AG20443 (cell line): ENCODE measurements around the gene PCMTD2.
A peak's percentile ranks its signal among the peaks of the same experiment; 100 is the strongest.
"Not testable (repeated sequence)": the region's sequence is repeated elsewhere in the genome, so short reads cannot be mapped to it uniquely, and the experiment has no call there.

Experiments
- DNase-seq: peaks from one replicate; pipeline ENCODE4 v3.0.0; 2012; ENCODE audit warnings: low spot score, mixed read lengths

The PCMTD2 gene

GRCh38 chr20:64286447-64287263, 31.1 kb downstream of the PCMTD2 start:
- DNase-seq, result not testable (repeated sequence)

DNA sequence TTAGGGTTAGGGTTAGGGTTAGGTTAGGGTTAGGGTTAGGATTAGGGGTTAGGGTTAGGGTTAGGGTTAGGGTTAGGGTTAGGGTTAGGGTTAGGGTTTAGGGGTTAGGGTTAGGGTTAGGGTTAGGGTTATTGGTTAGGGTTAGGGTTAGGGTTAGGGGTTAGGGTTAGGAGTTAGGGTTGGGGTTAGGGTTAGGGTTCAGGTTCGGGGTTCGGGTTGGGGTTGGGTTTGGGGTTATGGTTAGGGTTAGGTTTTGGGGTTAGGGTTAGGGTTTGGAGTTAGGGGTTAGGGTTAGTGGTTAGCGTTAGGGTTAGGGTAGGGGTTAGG, 31.7 kb downstream of the PCMTD2 start:
- DNase-seq, result not testable (repeated sequence)

DNA sequence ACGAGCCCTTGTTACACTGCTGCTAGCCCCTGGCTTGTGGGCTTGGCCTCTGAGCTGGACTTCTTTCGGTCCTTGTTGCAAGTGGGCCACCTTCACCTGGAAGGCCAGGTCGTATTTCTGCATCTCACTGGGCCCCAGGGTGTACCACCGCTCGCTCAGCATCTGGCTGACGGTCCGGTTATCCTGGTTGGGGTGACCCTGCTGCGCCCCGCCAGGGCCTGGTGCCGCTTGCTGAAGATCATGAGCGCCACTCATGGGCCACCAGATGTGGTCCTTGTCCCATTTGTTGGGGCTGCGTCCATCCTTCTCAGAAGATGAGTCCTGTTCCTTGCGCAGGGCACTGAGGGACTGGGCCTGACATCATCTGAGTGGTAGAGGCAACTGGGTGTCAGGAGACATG, 36.6 kb downstream of the PCMTD2 start:
- DNase-seq, result not testable (repeated sequence)

- not testable (repeated sequence) for DNase-seq
Observed at GRCh38 chr20:64303086-64303485, 47.5 kb downstream of the PCMTD2 start.

GRCh38 chr20:64313761-64314160, 58.2 kb downstream of the PCMTD2 start:
- DNase-seq, result not testable (repeated sequence)

GRCh38 chr20:64315381-64315780, 59.8 kb downstream of the PCMTD2 start:
- DNase-seq, result not testable (repeated sequence)

DNA sequence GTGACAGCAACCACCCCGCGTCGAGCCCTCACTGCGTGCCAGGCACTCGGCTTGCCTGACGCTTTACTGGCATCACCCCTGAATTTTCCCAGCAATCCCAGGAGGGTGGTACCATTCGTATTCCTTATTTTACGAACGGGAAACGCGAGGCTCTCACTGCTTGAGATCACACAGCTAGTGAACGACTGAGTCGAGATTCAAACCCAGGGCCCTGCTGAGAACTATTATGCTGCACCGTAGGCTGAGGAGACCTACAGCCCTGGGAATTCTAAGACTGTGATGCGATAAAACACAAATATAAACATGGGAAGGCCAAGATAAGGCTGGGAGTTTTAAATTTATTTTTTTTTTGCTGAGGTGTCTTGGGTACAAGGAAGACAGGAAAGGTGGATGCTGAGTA, 60.3 kb downstream of the PCMTD2 start:
- DNase-seq, result not testable (repeated sequence)

- DNase-seq, result peak; percentile 66
Observed at GRCh38 chr20:64316415-64317083, 61.0 kb downstream of the PCMTD2 start.

DNA sequence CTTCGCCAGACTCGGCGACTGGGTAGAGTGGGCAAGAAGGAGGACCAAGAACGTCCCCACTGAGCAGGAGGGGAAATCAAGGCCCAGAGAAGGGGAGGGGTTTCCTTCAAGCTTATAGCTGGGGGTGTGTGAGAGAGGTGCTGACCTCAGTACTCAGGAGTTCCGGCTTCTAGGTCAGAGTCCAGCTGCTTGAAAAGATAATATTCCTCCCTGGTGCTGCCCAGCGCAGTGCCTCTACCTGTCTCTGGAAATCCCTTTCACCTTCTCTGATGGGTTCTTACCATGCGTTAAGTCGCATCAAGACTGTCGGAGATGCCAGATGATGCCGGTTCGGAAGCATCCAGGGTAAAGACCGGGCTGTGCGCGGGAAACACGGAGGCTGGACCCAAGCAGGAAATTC, 61.8 kb downstream of the PCMTD2 start:
- not testable (repeated sequence) for DNase-seq

DNA sequence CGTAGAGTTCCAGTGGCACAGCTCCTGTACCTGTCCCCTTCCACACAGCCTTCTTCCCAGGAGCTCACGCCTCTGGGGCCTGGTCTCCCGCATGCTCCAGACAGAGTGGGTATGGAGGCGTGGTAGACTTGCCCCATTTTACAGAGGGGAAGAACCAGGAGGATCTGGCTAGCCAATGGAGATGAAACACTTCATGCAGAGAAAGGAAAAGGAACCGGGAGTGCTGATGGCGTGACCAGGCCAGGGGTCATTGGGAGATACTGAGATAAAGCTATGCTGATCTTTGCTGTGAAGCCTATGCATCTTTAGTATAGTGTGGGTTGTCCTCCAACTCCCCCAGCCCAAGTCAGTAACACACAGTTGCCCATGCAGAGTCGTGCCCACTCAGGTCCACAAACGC, 62.5 kb downstream of the PCMTD2 start:
- not testable (repeated sequence) for DNase-seq

DNA sequence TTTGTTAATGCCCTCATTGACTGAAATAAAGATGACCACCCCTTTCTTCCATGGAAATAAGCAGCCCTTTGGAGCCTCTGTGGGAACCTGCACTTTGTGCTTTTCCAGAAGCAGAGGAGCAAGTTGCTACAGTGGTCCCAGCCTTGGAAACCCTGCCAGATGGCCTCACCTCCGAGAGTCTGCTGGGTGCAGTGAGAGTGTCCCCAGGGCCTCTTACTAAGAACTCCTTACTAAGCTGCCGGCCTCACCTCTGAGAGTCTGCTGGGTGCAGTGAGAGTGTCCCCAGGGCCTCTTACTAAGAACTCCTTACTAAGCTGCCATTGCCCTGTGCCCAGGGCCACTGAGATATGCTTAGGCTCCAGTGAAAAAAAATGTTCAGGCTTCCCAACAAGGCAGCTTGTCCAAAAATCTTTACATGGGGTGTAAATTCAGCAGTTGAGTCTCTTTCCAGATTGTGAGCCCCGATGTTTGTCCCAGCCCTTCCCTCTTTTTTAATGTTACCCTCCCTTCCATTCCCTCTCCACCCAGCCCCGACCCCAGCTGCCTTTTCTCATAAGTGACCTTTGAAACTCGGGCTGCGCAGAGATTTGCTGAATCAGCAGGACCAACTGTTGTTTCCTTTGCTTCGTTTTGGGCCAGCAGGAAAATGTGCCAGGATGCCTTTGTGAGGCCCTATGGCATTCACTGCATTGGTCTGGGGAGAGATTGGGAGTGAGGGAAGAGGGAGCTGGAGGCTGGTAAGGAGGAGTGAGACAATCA, 66.7 kb downstream of the PCMTD2 start:
- not testable (repeated sequence) for DNase-seq
